Activated CD4-positive, alpha-beta T cell treated with anti-CD3 and anti-CD28 coated beads, Interleukin-2, amount 10 ng/mL, durations not matched to agents 7 days and 5 days (primary cell): Measurements from ENCODE around the gene SNX21. TPM values are rescaled to one million over a fixed set of nuclear protein-coding genes. Genes with fewer than 3 reads are reported as not detected.
"Not testable (repeated sequence)": the region's sequence is repeated elsewhere in the genome, so short reads cannot be mapped to it uniquely, and the experiment has no call there.

ENCODE experiments used
- CTCF ChIA-PET: fragments of 350-600 bp; sonication (Branson Sonifier 250); formaldehyde crosslinking; loops from one replicate; lab custom pipeline; 2021; ENCODE audit warnings: antibody characterized with exemption; lab: Charles Lee
- POLR2A ChIA-PET: fragments of 350-600 bp; sonication (Branson Sonifier 250); formaldehyde crosslinking; loops from one replicate; lab custom pipeline; 2021; ENCODE audit warnings: antibody characterized with exemption; lab: Charles Lee
- DNase-seq: peaks from one replicate; pipeline ENCODE4 v3.0.0-alpha.2; 2020
- H3K27ac Mint-ChIP-seq: one replicate; pipeline ENCODE4 v1.8.0; 2021; ENCODE audit warnings: mild to moderate bottlenecking, moderate library complexity, mixed read lengths
- H3K27me3 Mint-ChIP-seq: one replicate; pipeline ENCODE4 v1.8.0; 2021; ENCODE audit warnings: mixed read lengths
- H3K36me3 Mint-ChIP-seq: one replicate; pipeline ENCODE4 v1.8.0; 2021; ENCODE audit warnings: low read depth, mixed read lengths
- H3K4me1 Mint-ChIP-seq: one replicate; pipeline ENCODE4 v1.8.0; 2021; ENCODE audit warnings: mixed read lengths
- H3K4me3 Mint-ChIP-seq: one replicate; pipeline ENCODE4 v1.8.0; 2021; ENCODE audit warnings: mild to moderate bottlenecking, moderate library complexity, mixed read lengths
- H3K9me3 Mint-ChIP-seq: one replicate; pipeline ENCODE4 v1.8.0; 2021; ENCODE audit warnings: mixed read lengths
- total RNA-seq, 2 experiments: library from RNA; stranded (reverse); gene quantifications; one replicate each; pipeline ENCODE4 v1.2.3, GENCODE V29; 2021

The SNX21 gene
- total RNA-seq = under 1 TPM; 0.72 to 0.87 TPM

- no peaks in the 10 kb centered on the region for H3K36me3 Mint-ChIP-seq
- peak within 1 kb of the TSS; percentile 72 for H3K4me3 Mint-ChIP-seq
- POLR2A ChIA-PET = interaction anchor here (0.9 kb wide), 1 partner anchor 20 kb away, joined by 4 read pairs; the partner anchor contains the start of gene UBE2C
- CTCF ChIA-PET = interaction anchor here (1.2 to 1.4 kb wide), 2 partner anchors 9 to 63 kb away, joined by 3 to 5 read pairs; no protein-coding TSS in a partner anchor
- peaks cover 2% of the 10 kb centered on the region for H3K27me3 Mint-ChIP-seq
- H3K27ac Mint-ChIP-seq = peak within 1 kb of the TSS; percentile 52
- peaks cover 11% of the 10 kb centered on the region for H3K4me1 Mint-ChIP-seq
- no peaks in the 10 kb centered on the region for H3K9me3 Mint-ChIP-seq
- peak; percentile 18 for DNase-seq
Observed at GRCh38 chr20:45833030-45833882, at the start of gene SNX21. SNX21 (plus strand) TSS chr20:45833799; CDS start chr20:45833920, 121 bp downstream.

- ChIA-PET CTCF (interaction anchor here (0.6 kb wide), 1 partner anchor 585 kb away, joined by 3 read pairs; no protein-coding TSS in a partner anchor), POLR2A (no interaction called here)
- H3K27me3 Mint-ChIP-seq = no peaks in the 10 kb centered on the region
- H3K4me1 Mint-ChIP-seq = peaks cover 16% of the 10 kb centered on the region
- peaks cover 4% of the 10 kb centered on the region for H3K36me3 Mint-ChIP-seq
- no peaks in the 10 kb centered on the region for H3K9me3 Mint-ChIP-seq
- no peak overlapping the region for H3K27ac Mint-ChIP-seq
- H3K4me3 Mint-ChIP-seq = no peak overlapping the region
- DNase-seq = no peak
Observed at GRCh38 chr20:45788351-45788750, 45.2 kb upstream of the SNX21 start.

GRCh38 chr20:45792317-45793118, 41.1 kb upstream of the SNX21 start:
- ChIA-PET POLR2A (no interaction called here), CTCF (interaction anchor here (0.7 to 2.5 kb wide), 3 partner anchors 12 to 178 kb away, joined by 3 to 12 read pairs (median 3); no protein-coding TSS in a partner anchor)
- H3K4me3 Mint-ChIP-seq = peak overlapping the region; percentile 80
- DNase-seq = peak; percentile 17
- no peaks in the 10 kb centered on the region for H3K9me3 Mint-ChIP-seq
- H3K4me1 Mint-ChIP-seq = peaks cover 20% of the 10 kb centered on the region
- peaks cover 33% of the 10 kb centered on the region for H3K36me3 Mint-ChIP-seq
- H3K27me3 Mint-ChIP-seq = no peaks in the 10 kb centered on the region
- peak overlapping the region; percentile 90 for H3K27ac Mint-ChIP-seq

- no peaks in the 10 kb centered on the region for H3K27me3 Mint-ChIP-seq
- no peak overlapping the region for H3K4me3 Mint-ChIP-seq
- H3K9me3 Mint-ChIP-seq = no peaks in the 10 kb centered on the region
- POLR2A ChIA-PET = no interaction called here
- peaks cover 35% of the 10 kb centered on the region for H3K36me3 Mint-ChIP-seq
- CTCF ChIA-PET = interaction anchor here (0.6 to 1.1 kb wide), 2 partner anchors 9 to 169 kb away, joined by 5 to 6 read pairs; no protein-coding TSS in a partner anchor
- peaks cover 24% of the 10 kb centered on the region for H3K4me1 Mint-ChIP-seq
- DNase-seq = no peak
- H3K27ac Mint-ChIP-seq = no peak overlapping the region
Observed at GRCh38 chr20:45796337-45797065, 37.1 kb upstream of the SNX21 start.

- CTCF ChIA-PET = not testable (repeated sequence)
Observed at GRCh38 chr20:45797510-45797909, 36.1 kb upstream of the SNX21 start.

GRCh38 chr20:45797955-45798354, 35.6 kb upstream of the SNX21 start:
- POLR2A ChIA-PET, DNase-seq, H3K9me3 Mint-ChIP-seq, H3K27ac Mint-ChIP-seq, H3K27me3 Mint-ChIP-seq, H3K4me3 Mint-ChIP-seq: not testable (repeated sequence)
- Mint-ChIP-seq H3K4me1 (peaks cover 17% of the 10 kb centered on the region), H3K36me3 (peaks cover 40% of the 10 kb centered on the region)
- CTCF ChIA-PET = interaction anchor here (1.0 to 1.2 kb wide), 2 partner anchors 165 to 503 kb away, joined by 4 read pairs; no protein-coding TSS in a partner anchor

More at GRCh38 chr20:45797510-45797909, 36.1 kb upstream of the SNX21 start:
- H3K4me3 Mint-ChIP-seq, H3K27ac Mint-ChIP-seq, DNase-seq, H3K27me3 Mint-ChIP-seq, H3K9me3 Mint-ChIP-seq, POLR2A ChIA-PET: not testable (repeated sequence)
- H3K4me1 Mint-ChIP-seq = peaks cover 21% of the 10 kb centered on the region
- H3K36me3 Mint-ChIP-seq = peaks cover 44% of the 10 kb centered on the region

- H3K36me3 Mint-ChIP-seq = peaks cover 44% of the 10 kb centered on the region
- H3K27me3 Mint-ChIP-seq = no peaks in the 10 kb centered on the region
- H3K4me1 Mint-ChIP-seq = peaks cover 13% of the 10 kb centered on the region
- POLR2A ChIA-PET = no interaction called here
- no peak overlapping the region for H3K4me3 Mint-ChIP-seq
- H3K27ac Mint-ChIP-seq = peak overlapping the region; percentile 22
- H3K9me3 Mint-ChIP-seq = no peaks in the 10 kb centered on the region
- peak; percentile 81 for DNase-seq
- CTCF ChIA-PET = interaction anchor here (0.7 to 2.8 kb wide), 14 partner anchors 9 to 505 kb away, joined by 3 to 21 read pairs (median 4); no protein-coding TSS in a partner anchor
Observed at GRCh38 chr20:45798935-45799642, 34.5 kb upstream of the SNX21 start.

GRCh38 chr20:45801851-45802250, 31.7 kb upstream of the SNX21 start:
- DNase-seq = no peak
- Mint-ChIP-seq H3K9me3 (no peaks in the 10 kb centered on the region), H3K27ac (no peak overlapping the region), H3K27me3 (no peaks in the 10 kb centered on the region), H3K4me3 (no peak overlapping the region), H3K4me1 (peaks cover 9% of the 10 kb centered on the region), H3K36me3 (peaks cover 43% of the 10 kb centered on the region)
- POLR2A ChIA-PET = no interaction called here
- CTCF ChIA-PET = no interaction called here

- H3K9me3 Mint-ChIP-seq = no peaks in the 10 kb centered on the region
- H3K27me3 Mint-ChIP-seq = no peaks in the 10 kb centered on the region
- ChIA-PET CTCF (interaction anchor here (0.6 to 1.7 kb wide), 2 partner anchors 11 to 159 kb away, joined by 3 to 6 read pairs; no protein-coding TSS in a partner anchor), POLR2A (no interaction called here)
- no peak for DNase-seq
- H3K27ac Mint-ChIP-seq = no peak overlapping the region
- H3K4me1 Mint-ChIP-seq = peaks cover 28% of the 10 kb centered on the region
- H3K36me3 Mint-ChIP-seq = peaks cover 54% of the 10 kb centered on the region
- H3K4me3 Mint-ChIP-seq = no peak overlapping the region
Observed at GRCh38 chr20:45810191-45810970, 23.2 kb upstream of the SNX21 start.

GRCh38 chr20:45812157-45813005, 21.2 kb upstream of the SNX21 start, which contains the start of gene UBE2C:
UBE2C (plus strand) TSS chr20:45812644; CDS start chr20:45812696, 52 bp downstream.
- H3K9me3 Mint-ChIP-seq = no peaks in the 10 kb centered on the region
- ChIA-PET CTCF (no interaction called here), POLR2A (interaction anchor here (0.9 kb wide), 1 partner anchor 21 kb away, joined by 4 read pairs; the partner anchor contains the start of gene SNX21)
- H3K27me3 Mint-ChIP-seq = no peaks in the 10 kb centered on the region
- H3K27ac Mint-ChIP-seq = peak within 1 kb of the TSS; percentile 93
- H3K4me1 Mint-ChIP-seq = peaks cover 36% of the 10 kb centered on the region
- H3K4me3 Mint-ChIP-seq = peak within 1 kb of the TSS; percentile 96
- peak; percentile 98 for DNase-seq
- peaks cover 59% of the 10 kb centered on the region for H3K36me3 Mint-ChIP-seq
